Trophoblast cell (in vitro differentiated cells and primary cell): Measurements from ENCODE around the gene ZNF488.
A peak's percentile ranks its signal among the peaks of the same experiment; 100 is the strongest.

Experiments used
- DNase-seq, 2 donors: peaks; one replicate each; pipeline ENCODE4 v3.0.0-alpha.2; 2016
- H2AFZ ChIP-seq: 2 replicates; pipeline ENCODE4 v1.6.1; 2013; ENCODE audit warnings: low read length, moderate library complexity, mild to moderate bottlenecking; ENCODE audit not compliant: insufficient read depth, poor library complexity
- H2AK5ac ChIP-seq: 2 replicates; pipeline ENCODE4 v1.6.1; 2013; ENCODE audit warnings: mild to moderate bottlenecking, low read length
- H2BK120ac ChIP-seq: 2 replicates; pipeline ENCODE4 v1.6.1; 2013; ENCODE audit warnings: low read length, mild to moderate bottlenecking, moderate library complexity; ENCODE audit not compliant: insufficient read depth, poor library complexity
- H2BK12ac ChIP-seq: 2 replicates; pipeline ENCODE4 v1.6.1; 2013; ENCODE audit warnings: mild to moderate bottlenecking, low read length, moderate library complexity
- H2BK5ac ChIP-seq: 2 replicates; pipeline ENCODE4 v1.6.1; 2013; ENCODE audit warnings: low read length, low read depth, moderate library complexity, mild to moderate bottlenecking; ENCODE audit not compliant: poor library complexity
- H3K14ac ChIP-seq: 2 replicates; pipeline ENCODE4 v1.6.1; 2013; ENCODE audit warnings: mild to moderate bottlenecking, low read length
- H3K18ac ChIP-seq: 2 replicates; pipeline ENCODE4 v1.6.1; 2013; ENCODE audit warnings: mild to moderate bottlenecking, low read length
- H3K23ac ChIP-seq: 2 replicates; pipeline ENCODE4 v1.6.1; 2013; ENCODE audit warnings: low read length
- H3K27ac ChIP-seq: 2 replicates; pipeline ENCODE4 v1.5.1; 2013; ENCODE audit warnings: low read depth, mild to moderate bottlenecking, inconsistent platforms, low read length, moderate library complexity
- H3K27me3 ChIP-seq: 2 replicates; pipeline ENCODE4 v1.6.1; 2013; ENCODE audit warnings: inconsistent platforms, mild to moderate bottlenecking, low read length, moderate library complexity; ENCODE audit not compliant: insufficient read depth
- H3K36me3 ChIP-seq, 2 experiments: 1 replicate in 1 of 2; 2 replicates in 1 of 2; pipeline ENCODE4 v1.6.1; 2013; ENCODE audit warnings: low read length in 2 of 2, mild to moderate bottlenecking in 2 of 2, moderate library complexity in 1 of 2; ENCODE audit not compliant: insufficient read depth in 2 of 2, control insufficient read depth in 1 of 2
- H3K4ac ChIP-seq: 2 replicates; pipeline ENCODE4 v1.6.1; 2013; ENCODE audit warnings: low read depth, mild to moderate bottlenecking, low read length, moderate library complexity
- H3K4me1 ChIP-seq, 2 experiments: 1 replicate in 1 of 2; 2 replicates in 1 of 2; pipeline ENCODE4 v1.6.1; 2013; ENCODE audit warnings: low read length in 2 of 2, mild to moderate bottlenecking in 2 of 2, moderate library complexity in 1 of 2; ENCODE audit not compliant: insufficient read depth in 2 of 2, control insufficient read depth in 1 of 2
- H3K4me2 ChIP-seq: 2 replicates; pipeline ENCODE4 v1.6.1; 2013; ENCODE audit warnings: inconsistent platforms, mild to moderate bottlenecking, low read length, moderate library complexity
- H3K4me3 ChIP-seq: 2 replicates; pipeline ENCODE4 v1.5.1; 2013; ENCODE audit warnings: mild to moderate bottlenecking, low read depth, low read length, inconsistent platforms
- H3K79me1 ChIP-seq: one replicate; pipeline ENCODE4 v1.6.1; 2013; ENCODE audit warnings: low read length
- H3K79me2 ChIP-seq: 2 replicates; pipeline ENCODE4 v1.6.1; 2013; ENCODE audit warnings: low read length, mild to moderate bottlenecking; ENCODE audit not compliant: control insufficient read depth, insufficient read depth, poor library complexity
- H3K9ac ChIP-seq: 2 replicates; pipeline ENCODE4 v1.6.1; 2013; ENCODE audit warnings: mild to moderate bottlenecking, low read length
- H3K9me3 ChIP-seq: 2 replicates; pipeline ENCODE4 v1.6.1; 2013; ENCODE audit warnings: low read depth, mild to moderate bottlenecking, control low read depth, inconsistent platforms, low read length; ENCODE audit not compliant: insufficient read depth
- H4K12ac ChIP-seq: 2 replicates; pipeline ENCODE4 v1.6.1; 2013; ENCODE audit warnings: low read depth, mild to moderate bottlenecking, low read length, moderate library complexity
- H4K8ac ChIP-seq: 2 replicates; pipeline ENCODE4 v1.6.1; 2013; ENCODE audit warnings: low read depth, mild to moderate bottlenecking, low read length, moderate library complexity
- H4K91ac ChIP-seq: one replicate; pipeline ENCODE4 v1.6.1; 2013; ENCODE audit warnings: low read depth, mild to moderate bottlenecking, low read length, moderate library complexity
- WGBS: extraction: QIAGEN DNeasy Blood & Tissue Kit; methylation state at CpG from one replicate; pipeline ENCODE4 v1.1.7; 2013; ENCODE audit warnings: missing lambda C conversion rate; ENCODE audit not compliant: insufficient read length, insufficient coverage; ENCODE audit errors: extremely low coverage; 5-methylcytosine and 5-hydroxymethylcytosine counted together

The ZNF488 gene

GRCh38 chr10:47401874-47402640 lies 18.0 kb upstream of the ZNF488 start:
- no peak overlapping the region for H3K23ac ChIP-seq
- peak overlapping the region; percentile 89 for H4K91ac ChIP-seq
- DNase-seq: no peak
- H2AFZ ChIP-seq: peak overlapping the region; percentile 14
- peak overlapping the region; percentile 85 for H4K8ac ChIP-seq
- peak overlapping the region; percentile 93 for H3K14ac ChIP-seq
- H2BK12ac ChIP-seq: peak overlapping the region; percentile 97
- H3K4me3 ChIP-seq: no peak overlapping the region
- H3K79me1 ChIP-seq: peaks cover 56% of the 10 kb centered on the region
- peak overlapping the region; percentile 78 for H3K4ac ChIP-seq
- peak overlapping the region; percentile 91 for H2AK5ac ChIP-seq
- no peak overlapping the region for H3K9ac ChIP-seq
- no peaks in the 10 kb centered on the region for H3K36me3 ChIP-seq
- H3K9me3 ChIP-seq: peaks cover 2% of the 10 kb centered on the region
- H3K27me3 ChIP-seq: no peaks in the 10 kb centered on the region
- peaks cover 14% of the 10 kb centered on the region for H3K79me2 ChIP-seq
- H3K4me1 ChIP-seq: peaks cover 54 to 60% of the 10 kb centered on the region in 2 experiments
- H3K27ac ChIP-seq: peak overlapping the region; percentile 82
- H2BK5ac ChIP-seq: peak overlapping the region; percentile 95
- no peak overlapping the region for H3K4me2 ChIP-seq
- H2BK120ac ChIP-seq: peak overlapping the region; percentile 98
- H3K18ac ChIP-seq: peak overlapping the region; percentile 88
- no CpG with 5 or more reads among the region's 10 CpGs for WGBS
- peak overlapping the region; percentile 54 for H4K12ac ChIP-seq

- Histone ChIP-seq H2BK12ac (peak overlapping the region; percentile 37), H3K79me1 (peaks cover 51% of the 10 kb centered on the region), H3K27me3 (no peaks in the 10 kb centered on the region), H3K79me2 (peaks cover 14% of the 10 kb centered on the region), H3K36me3 (no peaks in the 10 kb centered on the region), H3K4me2 (no peak overlapping the region), H3K27ac (peak overlapping the region; percentile 30), H4K91ac (peak overlapping the region; percentile 69), H2AFZ (no peak overlapping the region), H2AK5ac (peak overlapping the region; percentile 11), H3K14ac (peak overlapping the region; percentile 46), H3K4me1 (peaks cover 49 to 53% of the 10 kb centered on the region in 2 experiments), H3K23ac (no peak overlapping the region), H3K4me3 (no peak overlapping the region), H3K9me3 (peaks cover 2% of the 10 kb centered on the region), H2BK5ac (peak overlapping the region; percentile 39), H4K8ac (peak overlapping the region; percentile 42), H2BK120ac (peak overlapping the region; percentile 69), H3K18ac (peak overlapping the region; percentile 12), H3K9ac (no peak overlapping the region), H4K12ac (no peak overlapping the region), H3K4ac (no peak overlapping the region)
- peak in 1 of 2 donors; percentile 56 for DNase-seq
- no CpG with 5 or more reads among the region's 4 CpGs for WGBS
Observed at GRCh38 chr10:47401210-47401609, 17.1 kb upstream of the ZNF488 start.

GRCh38 chr10:47400786-47401185 lies 16.7 kb upstream of the ZNF488 start:
- H2BK120ac ChIP-seq: peak overlapping the region; percentile 69
- H4K91ac ChIP-seq: peak overlapping the region; percentile 87
- H4K8ac ChIP-seq: peak overlapping the region; percentile 8
- H3K4ac ChIP-seq: no peak overlapping the region
- no peaks in the 10 kb centered on the region for H3K36me3 ChIP-seq
- no peak overlapping the region for H4K12ac ChIP-seq
- DNase-seq: peak; percentile 76 to 92
- no peak overlapping the region for H2AK5ac ChIP-seq
- no peak overlapping the region for H3K4me2 ChIP-seq
- H2BK5ac ChIP-seq: peak overlapping the region; percentile 39
- peaks cover 47% of the 10 kb centered on the region for H3K79me1 ChIP-seq
- peaks cover 14% of the 10 kb centered on the region for H3K79me2 ChIP-seq
- peak overlapping the region; percentile 30 for H3K27ac ChIP-seq
- H3K27me3 ChIP-seq: no peaks in the 10 kb centered on the region
- H3K14ac ChIP-seq: peak overlapping the region; percentile 46
- H2BK12ac ChIP-seq: peak overlapping the region; percentile 37
- no peak overlapping the region for H3K9ac ChIP-seq
- H3K23ac ChIP-seq: no peak overlapping the region
- peaks cover 44 to 49% of the 10 kb centered on the region in 2 experiments for H3K4me1 ChIP-seq
- no CpG with 5 or more reads among the region's 3 CpGs for WGBS
- H3K9me3 ChIP-seq: peaks cover 2% of the 10 kb centered on the region
- H2AFZ ChIP-seq: no peak overlapping the region
- no peak overlapping the region for H3K4me3 ChIP-seq
- peak overlapping the region; percentile 12 for H3K18ac ChIP-seq

DNA sequence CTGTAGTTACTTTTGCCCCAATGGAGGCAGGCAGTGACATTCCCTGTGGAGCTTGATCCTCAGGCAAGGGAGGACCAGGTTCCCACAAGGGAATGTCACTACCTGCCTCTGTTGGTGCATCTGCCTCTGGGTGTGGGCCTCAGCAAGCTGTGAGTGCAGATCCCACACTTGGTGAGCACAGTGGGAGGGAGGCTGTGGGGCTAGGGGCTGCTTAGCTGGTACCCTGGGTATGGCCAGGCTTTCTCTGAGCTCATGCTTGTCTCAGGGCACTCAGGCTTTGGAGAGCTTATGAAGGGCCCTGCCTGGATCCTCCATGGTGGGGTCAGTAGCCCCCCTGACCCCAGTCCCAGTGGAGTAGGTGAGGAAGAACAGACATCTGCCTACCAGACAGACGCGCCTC lies 16.2 kb upstream of the ZNF488 start:
- Histone ChIP-seq H3K79me2 (peaks cover 14% of the 10 kb centered on the region), H3K27ac (peak overlapping the region; percentile 31), H2BK12ac (peak overlapping the region; percentile 52), H2BK5ac (peak overlapping the region; percentile 52), H4K8ac (peak overlapping the region; percentile 47), H3K4ac (peak overlapping the region; percentile 28), H3K36me3 (no peaks in the 10 kb centered on the region), H2AFZ (no peak overlapping the region), H3K27me3 (no peaks in the 10 kb centered on the region), H3K9me3 (peaks cover 3% of the 10 kb centered on the region), H2AK5ac (peak overlapping the region; percentile 78), H3K79me1 (peaks cover 46% of the 10 kb centered on the region), H3K4me3 (no peak overlapping the region), H2BK120ac (peak overlapping the region; percentile 71), H3K14ac (peak overlapping the region; percentile 85), H3K4me2 (no peak overlapping the region), H4K12ac (no peak overlapping the region), H3K4me1 (peaks cover 41 to 46% of the 10 kb centered on the region in 2 experiments), H3K9ac (no peak overlapping the region), H4K91ac (peak overlapping the region; percentile 87), H3K18ac (peak overlapping the region; percentile 44), H3K23ac (no peak overlapping the region)
- no peak for DNase-seq
- WGBS: no CpG with 5 or more reads among the region's 2 CpGs
